Measurements from ENCODE around the gene KICS2. TPM values are rescaled to one million over a fixed set of nuclear protein-coding genes. Genes with fewer than 3 reads are reported as not detected.

Gene KICS2
- total and polyA plus RNA-seq, 2 donors (not counting 3 experiments of a cell fraction or from before 2014, with no cell fraction given) = 1.6 to 3.2 TPM

DNA sequence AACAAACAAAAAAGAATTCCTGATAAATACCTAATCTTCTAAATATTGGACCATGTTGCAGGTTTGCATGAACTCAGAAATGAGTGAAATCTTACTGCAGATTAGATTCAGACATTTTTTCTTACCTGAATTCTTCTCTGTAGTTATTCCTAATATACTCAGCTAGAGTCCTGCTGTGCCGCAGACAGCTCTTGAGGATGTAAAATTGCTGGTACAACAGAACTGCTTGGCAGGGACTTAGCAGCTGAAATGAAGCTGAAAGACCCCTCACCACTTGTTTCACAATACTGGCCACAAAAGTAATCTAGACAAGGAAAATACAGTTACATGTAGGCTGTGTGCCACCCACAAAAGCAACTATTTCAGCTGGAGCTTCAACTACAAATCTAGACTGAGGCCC lies 48.3 kb upstream of the KICS2 start:
- Histone ChIP-seq H3K79me2 (ENCODE audit: control insufficient read depth, insufficient read depth, low read length) (no peaks in the 10 kb centered on the region), H2AFZ (ENCODE audit: low read depth, low read length) (no peak overlapping the region), H3K9me1 (replicated peaks; ENCODE audit: control insufficient read depth, extremely low read depth, insufficient read depth, low read length) (no peaks in the 10 kb centered on the region), H3K27me3 (ENCODE audit: control insufficient read depth in 2 of 2, insufficient read depth in 2 of 2, low read length in 2 of 2) (peaks cover 2 to 3% of the 10 kb centered on the region in 2 experiments), H3K4me1 (ENCODE audit: control insufficient read depth, extremely low read depth, insufficient read depth, low read length) (no peaks in the 10 kb centered on the region), H3K9me3 (replicated peaks; ENCODE audit: control insufficient read depth, insufficient read depth, low read length) (no peaks in the 10 kb centered on the region), H3K9ac (replicated peaks; ENCODE audit: extremely low read depth, insufficient read depth, low read length) (no peak overlapping the region), H3K27ac (ENCODE audit: insufficient read depth, low read depth, low read length) (no peak overlapping the region), H3K36me3 (ENCODE audit: control insufficient read depth in 2 of 2, extremely low read depth in 1 of 2, insufficient read depth in 2 of 2, low read length in 2 of 2) (no peaks in the 10 kb centered on the region), H3K4me2 (ENCODE audit: insufficient read depth, low read length) (no peak overlapping the region), H4K20me1 (replicated peaks; ENCODE audit: control insufficient read depth, extremely low read depth, insufficient read depth, low read length) (no peaks in the 10 kb centered on the region), H3K4me3 (replicated peaks in 1 of 3; ENCODE audit: insufficient read depth in 1 of 3, low read depth in 1 of 3, low read length in 3 of 3) (no peak overlapping the region)
- no peak for FAIRE-seq
- POLR2A ChIA-PET = no interaction called here
- no peak for TF ChIP-seq FOS (IDR thresholded peaks at IDR 0.05; ENCODE audit: borderline replicate concordance, insufficient read depth, low read length)
- no peak for TF ChIP-seq POLR2A (IDR thresholded peaks at IDR 0.05; ENCODE audit: low read depth, low read length)
- TF ChIP-seq, protein P1, sequence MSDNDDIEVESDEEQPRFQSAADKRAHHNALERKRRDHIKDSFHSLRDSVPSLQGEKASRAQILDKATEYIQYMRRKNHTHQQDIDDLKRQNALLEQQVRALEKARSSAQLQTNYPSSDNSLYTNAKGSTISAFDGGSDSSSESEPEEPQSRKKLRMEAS (IDR thresholded peaks at IDR 0.05; ENCODE audit: insufficient read depth, insufficient read length) = no peak
- no peak for TF ChIP-seq JUN (IDR thresholded peaks at IDR 0.05; ENCODE audit: borderline replicate concordance, insufficient read depth, insufficient read length, low read depth)
- no peak for TF ChIP-seq GATA2 (IDR thresholded peaks at IDR 0.05; ENCODE audit: insufficient read depth, insufficient read length, low read depth, low read length)
- no peak for TF ChIP-seq MYC (IDR thresholded peaks at IDR 0.05; ENCODE audit: low read depth, low read length)
- no peak for TF ChIP-seq POLR2AphosphoS5 (IDR thresholded peaks at IDR 0.05; ENCODE audit: insufficient read depth, low read depth, low read length)
- no TSS peak for BruUV-seq (replicated peaks)
- CTCF ChIA-PET = interaction anchor here (1.0 kb wide), 1 partner anchor 9 kb away, joined by 3 read pairs; no protein-coding TSS in a partner anchor
- intact Hi-C loops (cut with micrococcal nuclease) = loop anchor here (5.0 kb wide), 1 partner anchor 427 kb away; no protein-coding TSS in a partner anchor
- dilution Hi-C loops (cut with MboI; ENCODE audit: extremely low pct_ligation_motif_present, low sequenced_read_pairs) = no loop called here
- no peak for DNase-seq (ENCODE audit: low read depth, low spot score)

DNA sequence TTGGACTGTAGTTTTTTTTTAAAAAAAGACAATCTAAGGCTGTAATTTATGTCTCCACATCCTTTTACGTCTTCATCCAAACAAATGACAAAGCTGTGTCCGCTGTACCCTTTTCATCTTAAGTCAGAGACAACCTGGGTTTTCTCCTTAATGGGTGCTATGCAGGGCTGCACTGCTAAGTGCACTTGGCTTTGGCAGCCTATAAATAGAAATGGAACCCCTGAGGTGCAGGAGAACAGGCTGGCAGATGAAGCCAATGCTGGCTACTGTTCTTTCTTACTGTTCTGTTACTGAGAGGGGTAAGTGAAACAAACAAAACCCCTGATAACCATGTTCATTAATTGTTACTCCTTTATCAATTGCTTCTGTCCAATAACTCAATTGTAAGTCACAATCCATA lies 47.1 kb upstream of the KICS2 start:
- Histone ChIP-seq H3K9me3 (replicated peaks; ENCODE audit: control insufficient read depth, insufficient read depth, low read length) (no peaks in the 10 kb centered on the region), H3K79me2 (ENCODE audit: control insufficient read depth, insufficient read depth, low read length) (no peaks in the 10 kb centered on the region), H3K4me1 (ENCODE audit: control insufficient read depth, extremely low read depth, insufficient read depth, low read length) (no peaks in the 10 kb centered on the region), H2AFZ (ENCODE audit: low read depth, low read length) (no peak overlapping the region), H4K20me1 (replicated peaks; ENCODE audit: control insufficient read depth, extremely low read depth, insufficient read depth, low read length) (no peaks in the 10 kb centered on the region), H3K9ac (replicated peaks; ENCODE audit: extremely low read depth, insufficient read depth, low read length) (no peak overlapping the region), H3K9me1 (replicated peaks; ENCODE audit: control insufficient read depth, extremely low read depth, insufficient read depth, low read length) (no peaks in the 10 kb centered on the region), H3K36me3 (ENCODE audit: control insufficient read depth in 2 of 2, extremely low read depth in 1 of 2, insufficient read depth in 2 of 2, low read length in 2 of 2) (no peaks in the 10 kb centered on the region), H3K4me2 (ENCODE audit: insufficient read depth, low read length) (no peak overlapping the region), H3K27me3 (ENCODE audit: control insufficient read depth in 2 of 2, insufficient read depth in 2 of 2, low read length in 2 of 2) (peaks cover 0 to 2% of the 10 kb centered on the region in 2 experiments), H3K27ac (ENCODE audit: insufficient read depth, low read depth, low read length) (no peak overlapping the region), H3K4me3 (replicated peaks in 1 of 3; ENCODE audit: insufficient read depth in 1 of 3, low read depth in 1 of 3, low read length in 3 of 3) (no peak overlapping the region)
- BruUV-seq (replicated peaks) = no TSS peak
- ChIA-PET POLR2A (no interaction called here), CTCF (no interaction called here)
- dilution Hi-C loops (cut with MboI; ENCODE audit: extremely low pct_ligation_motif_present, low sequenced_read_pairs) = no loop called here
- no peak for FAIRE-seq
- intact Hi-C loops (cut with micrococcal nuclease) = no loop called here
- TF ChIP-seq, protein P2, sequence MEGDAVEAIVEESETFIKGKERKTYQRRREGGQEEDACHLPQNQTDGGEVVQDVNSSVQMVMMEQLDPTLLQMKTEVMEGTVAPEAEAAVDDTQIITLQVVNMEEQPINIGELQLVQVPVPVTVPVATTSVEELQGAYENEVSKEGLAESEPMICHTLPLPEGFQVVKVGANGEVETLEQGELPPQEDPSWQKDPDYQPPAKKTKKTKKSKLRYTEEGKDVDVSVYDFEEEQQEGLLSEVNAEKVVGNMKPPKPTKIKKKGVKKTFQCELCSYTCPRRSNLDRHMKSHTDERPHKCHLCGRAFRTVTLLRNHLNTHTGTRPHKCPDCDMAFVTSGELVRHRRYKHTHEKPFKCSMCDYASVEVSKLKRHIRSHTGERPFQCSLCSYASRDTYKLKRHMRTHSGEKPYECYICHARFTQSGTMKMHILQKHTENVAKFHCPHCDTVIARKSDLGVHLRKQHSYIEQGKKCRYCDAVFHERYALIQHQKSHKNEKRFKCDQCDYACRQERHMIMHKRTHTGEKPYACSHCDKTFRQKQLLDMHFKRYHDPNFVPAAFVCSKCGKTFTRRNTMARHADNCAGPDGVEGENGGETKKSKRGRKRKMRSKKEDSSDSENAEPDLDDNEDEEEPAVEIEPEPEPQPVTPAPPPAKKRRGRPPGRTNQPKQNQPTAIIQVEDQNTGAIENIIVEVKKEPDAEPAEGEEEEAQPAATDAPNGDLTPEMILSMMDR (IDR thresholded peaks at IDR 0.05; ENCODE audit: extremely low read depth in 1 of 2, insufficient read depth in 1 of 2, low read depth in 1 of 2, low read length in 2 of 2) = no peak
- TF ChIP-seq POLR2AphosphoS5 (IDR thresholded peaks at IDR 0.05; ENCODE audit: insufficient read depth, low read depth, low read length) (no peak), GATA2 (IDR thresholded peaks at IDR 0.05; ENCODE audit: insufficient read depth, insufficient read length, low read depth, low read length) (no peak), MYC (IDR thresholded peaks at IDR 0.05; ENCODE audit: low read depth, low read length) (no peak), FOS (IDR thresholded peaks at IDR 0.05; ENCODE audit: borderline replicate concordance, insufficient read depth, low read length) (no peak), JUN (IDR thresholded peaks at IDR 0.05; ENCODE audit: borderline replicate concordance, insufficient read depth, insufficient read length, low read depth) (no peak), POLR2A (IDR thresholded peaks at IDR 0.05; ENCODE audit: low read depth, low read length) (no peak), EZH2 (IDR thresholded peaks at IDR 0.05; ENCODE audit: borderline replicate concordance, low read depth, low read length, severe bottlenecking) (no peak)
- TF ChIP-seq, protein P1 (IDR thresholded peaks at IDR 0.05; ENCODE audit: insufficient read depth, insufficient read length) = no peak
- DNase-seq (ENCODE audit: low read depth, low spot score) = no peak

Data from endothelial cell of umbilical vein (primary cell).